Measurements from ENCODE around the gene OR13J1.

The OR13J1 gene

GRCh38 chr9:35858458-35858857, 11.7 kb downstream of the OR13J1 start:
- DNase-seq (ENCODE audit: low spot score): no peak

DNA sequence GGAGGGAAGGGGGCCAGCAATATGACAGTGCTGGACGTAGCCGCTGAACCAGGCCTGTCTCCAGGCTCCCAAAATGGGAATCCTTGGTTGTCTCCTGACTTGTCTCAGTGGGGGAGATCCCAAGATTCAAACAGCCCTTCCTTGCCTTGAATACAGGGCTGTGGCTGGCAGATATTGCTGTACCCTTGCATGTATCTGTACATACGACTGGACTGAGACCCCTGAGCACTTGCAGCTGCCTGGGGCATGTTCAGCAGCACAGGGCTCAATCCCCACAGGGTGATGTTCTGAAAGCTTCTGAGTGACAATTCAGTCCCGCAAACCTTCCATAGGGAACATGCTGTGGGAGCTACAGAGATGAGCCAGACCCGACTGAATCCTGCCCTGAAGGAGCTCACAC, 13.3 kb downstream of the OR13J1 start:
- DNase-seq (ENCODE audit: low spot score): no peak

DNA sequence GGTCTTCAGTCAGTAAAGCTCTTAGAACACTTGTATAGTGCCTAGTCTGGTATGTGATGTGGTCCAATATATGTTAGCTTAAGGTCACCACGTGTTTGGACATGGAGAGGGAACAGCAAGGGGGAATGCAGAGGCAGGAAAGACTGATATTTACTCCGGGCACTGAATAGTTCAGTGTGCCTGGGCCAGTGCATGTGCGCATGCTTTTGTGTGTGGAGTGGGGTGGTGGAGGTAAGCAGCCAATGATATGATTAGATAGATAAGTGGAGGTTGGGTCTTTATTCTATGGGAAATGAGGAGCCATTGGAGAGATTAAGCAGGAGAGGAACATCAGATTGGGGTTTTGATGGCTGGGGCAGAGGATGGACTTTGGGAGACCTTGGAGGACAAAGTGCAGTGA, 14.0 kb downstream of the OR13J1 start:
- no peak for DNase-seq (ENCODE audit: low spot score)

- DNase-seq (ENCODE audit: low spot score): no peak
These were observed 16.0 kb downstream of the OR13J1 start for GRCh38 chr9:35854091-35854762.

DNA sequence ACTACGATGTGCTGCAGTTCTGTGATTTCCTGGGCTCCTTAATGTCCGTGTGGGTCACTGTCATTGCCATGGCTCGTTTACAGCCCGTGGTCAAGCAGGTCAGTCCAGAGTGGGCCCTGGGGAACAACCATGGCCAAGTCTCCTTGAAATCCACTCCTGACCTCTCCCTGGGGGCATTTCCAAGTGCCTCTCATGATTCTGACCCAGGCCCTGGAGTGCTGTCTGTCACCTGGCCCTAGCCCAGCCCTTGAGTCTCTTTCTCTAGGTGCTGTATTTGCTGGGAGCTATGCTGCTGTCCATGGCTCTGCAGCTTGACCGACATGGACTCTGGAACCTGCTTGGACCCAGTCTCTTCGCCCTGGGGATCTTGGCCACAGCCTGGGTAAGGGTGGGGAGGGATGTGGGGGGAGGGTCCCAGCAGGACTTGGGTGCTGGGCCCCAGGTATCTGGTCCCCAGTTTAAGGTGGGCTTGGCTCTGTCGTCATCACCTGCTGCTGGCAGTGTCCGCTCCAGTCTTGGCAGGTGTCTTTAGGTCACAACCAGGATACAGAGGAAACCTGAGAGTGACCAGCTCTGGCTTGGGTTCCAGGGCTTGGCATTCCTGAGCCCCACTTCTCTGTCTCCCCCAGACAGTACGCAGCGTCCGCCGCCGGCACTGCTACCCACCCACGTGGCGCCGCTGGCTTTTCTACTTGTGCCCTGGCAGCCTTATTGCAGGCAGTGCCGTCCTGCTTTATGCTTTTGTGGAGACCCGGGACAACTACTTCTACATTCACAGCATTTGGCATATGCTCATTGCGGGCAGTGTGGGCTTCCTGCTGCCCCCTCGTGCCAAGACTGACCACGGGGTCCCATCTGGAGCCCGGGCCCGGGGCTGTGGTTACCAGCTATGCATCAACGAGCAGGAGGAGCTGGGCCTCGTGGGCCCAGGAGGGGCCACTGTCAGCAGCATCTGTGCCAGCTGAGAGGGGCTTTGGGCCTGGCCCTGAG, 17.0 kb downstream of the OR13J1 start:
- no peak for DNase-seq (ENCODE audit: low spot score)

GRCh38 chr9:35852267-35852815, 17.9 kb downstream of the OR13J1 start:
- no peak for DNase-seq (ENCODE audit: low spot score)

GRCh38 chr9:35847792-35848572, 22.2 kb downstream of the OR13J1 start:
- no peak for DNase-seq (ENCODE audit: low spot score)

- DNase-seq (ENCODE audit: low spot score): no peak
These were observed 24.1 kb downstream of the OR13J1 start for GRCh38 chr9:35845824-35846771.

DNA sequence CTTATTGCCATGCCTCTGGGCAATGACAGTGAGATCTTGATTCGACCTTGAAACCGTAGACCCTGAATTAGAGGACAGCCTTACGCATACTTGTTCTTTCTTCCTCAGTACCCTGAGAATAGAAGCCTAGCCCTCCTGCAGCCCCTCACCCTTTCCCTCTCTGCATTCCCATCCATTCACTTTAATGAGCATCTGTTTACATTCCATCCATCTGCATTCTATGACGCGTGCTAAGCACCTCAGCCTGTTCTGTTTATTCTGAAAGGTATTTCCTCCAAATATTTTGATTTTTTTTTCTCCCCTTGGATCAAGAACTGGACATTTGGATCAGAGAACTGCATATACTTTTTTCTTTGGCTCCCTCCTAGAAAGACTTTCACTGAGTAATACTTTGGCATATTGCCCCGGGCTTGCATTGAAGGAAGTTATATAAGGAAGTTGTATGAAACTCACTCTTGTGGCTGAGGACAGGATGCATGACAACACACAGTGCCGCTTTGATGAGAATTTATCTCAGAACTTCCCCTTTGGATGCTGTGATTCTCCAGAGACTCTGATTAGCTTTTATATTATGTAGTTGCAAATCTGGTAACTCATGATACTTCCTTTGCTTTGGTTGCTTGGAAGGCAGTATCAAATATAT, 25.5 kb downstream of the OR13J1 start:
- DNase-seq (ENCODE audit: low spot score): no peak

GRCh38 chr9:35842795-35843194, 27.4 kb downstream of the OR13J1 start:
- DNase-seq (ENCODE audit: low spot score): no peak

- DNase-seq (ENCODE audit: low spot score): no peak
These were observed 28.0 kb downstream of the OR13J1 start for GRCh38 chr9:35842020-35842745.

DNA sequence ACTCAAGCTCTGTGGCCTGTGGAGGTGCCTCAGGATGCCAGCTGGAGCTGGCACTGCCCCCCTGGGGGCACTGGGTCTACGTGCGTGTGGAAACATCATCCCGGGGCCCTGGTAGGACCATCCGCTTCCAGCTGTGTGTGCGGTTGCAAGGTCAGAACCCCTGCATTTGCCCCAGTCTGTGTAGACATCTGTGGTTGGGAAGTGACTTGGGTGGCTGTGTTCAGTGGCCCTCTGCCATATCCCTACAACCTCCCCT, 28.6 kb downstream of the OR13J1 start:
- no peak for DNase-seq (ENCODE audit: low spot score)

DNA sequence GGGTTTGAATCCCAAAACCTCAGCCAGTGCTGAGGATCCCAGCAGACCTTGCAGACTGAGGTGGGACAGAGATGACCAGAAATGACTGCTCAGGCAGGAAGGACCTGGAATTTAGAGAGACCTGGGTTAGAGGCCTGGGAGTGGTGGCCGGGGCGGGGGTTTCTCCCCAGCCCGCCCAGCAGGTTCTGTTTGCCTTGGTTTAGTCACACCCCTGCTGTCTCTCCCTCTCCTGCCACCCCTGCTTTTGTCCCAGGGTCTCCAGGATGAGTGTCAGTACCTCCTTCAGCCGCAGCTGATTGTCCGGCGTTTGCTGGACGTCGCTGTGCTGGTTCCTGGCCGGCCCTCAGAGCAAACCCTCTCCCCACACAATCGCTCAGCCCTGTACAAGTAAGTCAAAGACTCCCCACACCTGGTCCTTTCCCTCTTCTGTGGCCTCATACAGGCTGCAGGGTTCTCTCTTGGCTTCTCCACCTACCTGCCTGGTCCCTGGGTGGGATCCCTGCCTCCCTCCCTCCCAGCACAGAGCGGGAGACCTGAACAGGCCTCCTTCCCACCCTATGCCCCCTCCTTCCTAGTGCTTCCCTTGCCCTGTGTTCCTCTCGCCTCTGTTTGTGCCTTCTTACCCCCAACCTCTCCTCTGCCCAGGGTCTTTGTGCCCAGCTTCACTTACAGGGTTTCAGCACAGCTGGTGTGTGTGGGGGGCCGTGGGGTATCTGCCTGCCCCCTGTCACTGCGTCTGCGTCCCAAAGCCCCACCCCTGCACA, 29.1 kb downstream of the OR13J1 start:
- no peak for DNase-seq (ENCODE audit: low spot score)

GRCh38 chr9:35839926-35840325, 30.3 kb downstream of the OR13J1 start:
- DNase-seq (ENCODE audit: low spot score): no peak

DNA sequence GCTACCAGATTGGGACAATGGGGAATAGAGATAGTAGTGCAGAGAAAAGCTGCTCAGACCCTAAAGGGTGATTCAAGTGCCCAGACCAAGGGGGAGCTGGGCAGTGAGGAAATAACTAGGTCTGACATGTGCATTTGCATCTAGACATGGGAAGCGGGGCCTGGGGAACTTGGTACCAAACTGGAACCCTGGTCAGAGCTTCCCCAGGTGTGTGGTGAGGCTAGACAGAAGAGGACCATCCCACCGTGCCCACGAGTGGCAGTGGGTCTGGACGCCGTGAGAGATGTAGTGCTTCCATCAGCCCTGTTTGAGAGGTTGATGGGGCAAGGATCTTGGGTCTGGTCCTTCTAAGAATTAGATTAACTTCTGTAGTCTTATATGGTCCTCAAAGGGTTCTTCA, 33.6 kb downstream of the OR13J1 start:
- no peak for DNase-seq (ENCODE audit: low spot score)

- no peak for DNase-seq (ENCODE audit: low spot score)
These were observed 34.4 kb downstream of the OR13J1 start for GRCh38 chr9:35835766-35836165.

GRCh38 chr9:35835216-35835632, 35.0 kb downstream of the OR13J1 start:
- peak; percentile 46 for DNase-seq (ENCODE audit: low spot score)

DNA sequence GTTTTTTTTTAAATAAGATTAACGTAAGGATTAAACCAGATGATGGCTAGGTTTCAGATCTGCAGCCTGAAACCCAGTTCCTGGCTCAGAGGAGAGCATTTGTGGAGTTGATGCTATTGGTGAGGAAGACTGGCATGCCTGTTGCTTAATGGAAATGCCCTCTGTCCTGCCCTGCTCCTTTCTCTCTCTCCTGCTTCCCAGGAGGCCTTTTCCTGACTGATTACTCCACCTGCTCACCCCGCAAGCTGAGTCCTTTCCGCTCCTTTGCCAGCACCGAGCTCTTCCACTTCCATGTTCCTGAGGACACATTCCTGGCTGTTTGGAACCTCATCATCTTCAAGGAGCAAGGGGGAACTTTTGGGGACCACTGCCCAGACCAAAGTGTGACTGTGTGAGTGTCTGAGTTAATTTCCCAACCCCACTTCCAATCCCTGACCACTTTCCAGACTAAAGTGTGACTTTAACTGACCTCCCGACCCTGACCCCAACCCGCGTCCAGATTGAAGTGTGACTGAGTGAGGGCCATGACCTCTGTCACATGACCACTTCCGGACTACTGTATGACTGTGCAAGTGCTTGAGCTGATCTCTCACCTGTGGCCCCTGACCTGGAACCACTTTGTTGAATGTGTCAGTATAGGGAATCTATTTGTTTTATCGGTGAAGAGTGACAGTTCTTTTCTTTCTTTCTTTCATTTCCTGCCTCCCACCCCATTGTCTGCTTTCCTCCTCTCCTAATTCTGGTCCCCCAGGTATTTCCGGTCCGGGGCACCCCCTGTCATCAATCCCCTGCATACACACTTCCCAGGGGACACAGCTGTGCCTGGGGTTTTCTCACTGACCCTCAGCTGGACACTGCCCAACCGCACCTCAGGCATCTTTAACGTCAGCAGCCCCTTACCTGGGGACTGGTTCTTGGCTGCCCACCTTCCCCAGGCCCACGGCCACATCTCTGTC, 35.7 kb downstream of the OR13J1 start:
- DNase-seq (ENCODE audit: low spot score): no peak
